OCI-LY1 (cell line): ENCODE measurements around the gene NFKBIL1.

Source experiments
- EZH2 ChIP-seq: fragments of 200-600 bp; sonication (generic), shearing (Covaris generic); IDR thresholded peaks from 2 replicates; pipeline ENCODE4 v1.8.0; 2017; ENCODE audit warnings: borderline replicate concordance, mixed run types, mild to moderate bottlenecking, antibody characterized with exemption, low read length, moderate library complexity, mixed read lengths
- TF ChIP-seq, protein P1 (sequence below): fragments of 200-600 bp; sonication (generic), shearing (Covaris generic); IDR thresholded peaks from 2 replicates; pipeline ENCODE4 v1.5.1; 2017; ENCODE audit warnings: mild to moderate bottlenecking, antibody characterized with exemption, low read length, moderate library complexity, mixed read lengths

DNA sequence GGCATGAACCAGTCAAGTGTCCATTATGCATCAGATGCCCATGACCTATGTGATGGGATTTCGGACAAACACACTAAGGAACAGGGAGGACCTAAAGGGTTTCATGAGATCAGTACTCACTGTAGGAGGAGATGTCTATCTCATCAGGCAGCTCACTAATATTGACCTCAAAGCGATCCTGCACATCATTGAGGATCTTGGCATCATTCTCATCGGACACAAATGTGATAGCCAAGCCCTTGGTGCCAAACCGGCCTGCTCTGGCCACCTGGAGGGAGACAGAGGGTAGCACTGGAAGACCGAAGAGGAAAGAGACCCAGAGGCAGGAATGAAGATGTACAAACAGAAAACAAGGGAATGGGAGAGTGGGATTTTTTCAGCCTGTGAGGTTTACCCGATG is 16.7 kb upstream of the NFKBIL1 start:
- TF ChIP-seq, protein P1, sequence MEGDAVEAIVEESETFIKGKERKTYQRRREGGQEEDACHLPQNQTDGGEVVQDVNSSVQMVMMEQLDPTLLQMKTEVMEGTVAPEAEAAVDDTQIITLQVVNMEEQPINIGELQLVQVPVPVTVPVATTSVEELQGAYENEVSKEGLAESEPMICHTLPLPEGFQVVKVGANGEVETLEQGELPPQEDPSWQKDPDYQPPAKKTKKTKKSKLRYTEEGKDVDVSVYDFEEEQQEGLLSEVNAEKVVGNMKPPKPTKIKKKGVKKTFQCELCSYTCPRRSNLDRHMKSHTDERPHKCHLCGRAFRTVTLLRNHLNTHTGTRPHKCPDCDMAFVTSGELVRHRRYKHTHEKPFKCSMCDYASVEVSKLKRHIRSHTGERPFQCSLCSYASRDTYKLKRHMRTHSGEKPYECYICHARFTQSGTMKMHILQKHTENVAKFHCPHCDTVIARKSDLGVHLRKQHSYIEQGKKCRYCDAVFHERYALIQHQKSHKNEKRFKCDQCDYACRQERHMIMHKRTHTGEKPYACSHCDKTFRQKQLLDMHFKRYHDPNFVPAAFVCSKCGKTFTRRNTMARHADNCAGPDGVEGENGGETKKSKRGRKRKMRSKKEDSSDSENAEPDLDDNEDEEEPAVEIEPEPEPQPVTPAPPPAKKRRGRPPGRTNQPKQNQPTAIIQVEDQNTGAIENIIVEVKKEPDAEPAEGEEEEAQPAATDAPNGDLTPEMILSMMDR, result no peak
- TF ChIP-seq EZH2, result no peak
